HG03025 (cell line): Measurements from ENCODE around the gene ZNF316.
"Not testable (repeated sequence)": the region's sequence is repeated elsewhere in the genome, so short reads cannot be mapped to it uniquely, and the experiment has no call there.

Source experiments
- ATAC-seq: cut with Tn5 transposase; IDR thresholded peaks from one replicate; pipeline ENCODE4 v1.9.1; 2021; ENCODE audit warnings: mild to moderate bottlenecking, moderate library complexity; ENCODE audit not compliant: unreplicated experiment, low FRiP score

ZNF316 gene

DNA sequence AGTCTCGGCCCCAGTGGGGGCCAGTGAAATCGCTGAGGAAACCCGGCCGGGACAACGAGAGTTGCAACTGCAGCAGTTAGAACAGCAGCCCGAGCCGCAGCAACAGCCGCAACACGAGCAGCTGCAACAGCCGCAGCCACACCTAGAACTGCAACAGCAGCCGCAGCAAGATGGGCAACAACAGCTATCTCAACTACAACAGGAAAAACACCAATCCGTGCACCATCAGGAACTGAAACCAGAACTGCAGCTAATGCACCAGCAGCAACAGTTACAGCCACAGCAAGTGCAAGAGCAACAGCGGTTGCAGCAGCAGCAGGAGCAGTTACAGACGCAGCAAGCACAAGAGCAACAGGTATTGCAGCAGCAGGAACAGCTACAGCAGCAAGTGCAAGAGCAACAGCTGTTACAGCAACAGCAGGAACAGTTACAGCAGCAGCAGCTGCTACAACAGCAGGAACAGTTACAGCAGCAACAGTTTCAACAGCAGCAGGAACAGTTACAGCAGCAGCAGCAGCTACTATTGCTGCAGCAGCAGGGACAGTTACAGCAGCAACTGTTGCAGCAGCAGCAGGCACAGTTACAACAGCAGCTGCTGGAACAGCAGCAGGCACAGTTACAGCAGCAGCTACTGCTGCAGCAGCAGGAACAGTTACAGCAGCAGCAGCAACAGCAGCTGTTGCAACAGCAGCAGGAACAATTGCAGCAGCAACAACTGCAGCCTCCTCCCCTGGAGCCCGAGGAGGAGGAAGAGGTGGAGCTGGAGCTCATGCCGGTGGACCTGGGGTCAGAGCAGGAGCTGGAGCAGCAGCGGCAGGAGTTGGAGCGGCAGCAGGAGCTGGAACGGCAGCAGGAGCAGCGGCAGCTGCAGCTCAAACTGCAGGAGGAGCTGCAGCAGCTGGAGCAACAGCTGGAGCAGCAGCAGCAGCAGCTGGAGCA is 15.7 kb upstream of the ZNF316 start:
- ATAC-seq, result no peak

DNA sequence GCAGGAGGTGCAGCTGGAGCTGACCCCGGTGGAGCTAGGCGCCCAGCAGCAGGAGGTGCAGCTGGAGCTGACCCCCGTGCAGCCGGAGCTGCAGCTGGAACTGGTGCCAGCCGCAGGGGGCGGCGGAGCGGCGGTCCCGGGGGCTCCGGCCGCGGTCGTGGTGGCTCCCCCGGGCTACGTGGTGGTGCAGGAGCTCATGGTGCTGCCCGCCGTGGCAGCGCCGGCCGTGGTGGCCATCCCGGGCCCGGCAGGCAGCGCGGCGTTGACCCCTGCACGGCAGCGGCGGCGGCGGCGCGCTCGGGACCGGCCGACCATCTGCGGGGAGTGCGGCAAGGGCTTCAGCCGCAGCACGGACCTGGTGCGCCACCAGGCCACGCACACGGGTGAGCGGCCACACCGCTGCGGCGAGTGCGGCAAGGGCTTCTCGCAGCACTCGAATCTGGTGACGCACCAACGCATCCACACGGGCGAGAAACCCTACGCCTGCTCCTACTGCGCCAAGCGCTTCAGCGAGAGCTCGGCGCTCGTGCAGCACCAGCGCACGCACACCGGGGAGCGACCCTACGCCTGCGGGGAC is 14.9 kb upstream of the ZNF316 start:
- ATAC-seq, result no peak

- no peak for ATAC-seq
Measured at GRCh38 chr7:6623589-6624245, 13.4 kb upstream of the ZNF316 start.

DNA sequence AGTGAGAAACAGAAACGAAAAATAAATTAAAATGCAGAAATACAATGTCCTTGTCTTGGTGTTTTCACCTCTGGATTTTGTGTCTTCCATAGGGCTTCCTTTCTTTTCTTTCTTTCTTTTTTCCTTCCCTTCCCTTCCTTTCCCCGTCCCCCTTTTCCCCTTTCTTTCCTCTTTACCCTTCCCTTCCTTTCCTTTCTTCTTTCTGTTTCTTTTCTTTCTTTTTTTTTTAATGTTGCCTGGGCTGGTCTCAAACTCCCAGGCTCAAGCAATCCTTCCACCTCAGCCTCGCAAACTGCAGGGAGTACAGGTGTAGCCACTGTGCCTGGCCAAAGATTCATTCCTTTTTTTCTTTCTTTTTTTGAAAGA is 12.9 kb upstream of the ZNF316 start:
- ATAC-seq, result no peak

GRCh38 chr7:6628045-6628444 is 9.1 kb upstream of the ZNF316 start:
- ATAC-seq, result no peak

- ATAC-seq, result no peak
Measured at GRCh38 chr7:6630007-6630849, 6.9 kb upstream of the ZNF316 start.

GRCh38 chr7:6631605-6632004 is 5.5 kb upstream of the ZNF316 start:
- no peak for ATAC-seq

GRCh38 chr7:6634021-6634420 is 3.1 kb upstream of the ZNF316 start:
- ATAC-seq, result no peak

GRCh38 chr7:6634971-6635370 is 2.1 kb upstream of the ZNF316 start:
- ATAC-seq, result not testable (repeated sequence)

DNA sequence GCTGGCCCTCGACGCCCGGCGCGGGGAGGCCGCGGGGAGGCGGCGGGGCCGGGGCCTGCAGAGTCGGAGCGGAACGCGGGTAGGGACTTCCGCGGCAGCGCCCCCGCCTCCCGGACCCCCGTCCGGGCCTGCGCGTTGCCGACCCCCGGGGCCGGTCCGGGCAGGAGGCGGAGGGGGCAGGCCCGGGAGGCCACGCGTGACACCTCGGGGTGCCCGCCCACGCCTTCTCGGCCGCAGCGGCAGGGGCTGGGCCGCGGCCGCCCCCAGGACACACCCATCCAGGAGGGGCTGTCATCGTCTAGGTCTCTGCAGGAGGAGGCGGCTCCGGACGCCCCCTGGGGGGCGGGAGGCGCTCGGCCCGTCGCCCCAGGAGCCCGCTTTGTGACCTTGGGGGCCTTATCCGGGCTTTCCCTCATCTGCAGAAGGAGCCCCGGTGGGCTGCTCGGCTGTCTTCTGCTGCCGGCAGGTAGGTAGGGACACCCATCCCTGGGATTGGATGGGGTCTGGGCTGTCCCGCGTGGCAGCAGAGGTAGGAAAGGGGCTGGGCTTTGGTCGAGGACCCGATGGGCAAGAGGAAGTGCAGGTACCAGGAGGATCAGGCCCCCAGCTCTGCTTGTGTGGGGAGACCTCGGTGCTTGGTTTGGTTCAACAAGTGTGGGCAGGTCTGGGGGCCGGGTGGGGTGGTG is 569 bp downstream of the ZNF316 start:
- ATAC-seq, result peak; percentile 76

DNA sequence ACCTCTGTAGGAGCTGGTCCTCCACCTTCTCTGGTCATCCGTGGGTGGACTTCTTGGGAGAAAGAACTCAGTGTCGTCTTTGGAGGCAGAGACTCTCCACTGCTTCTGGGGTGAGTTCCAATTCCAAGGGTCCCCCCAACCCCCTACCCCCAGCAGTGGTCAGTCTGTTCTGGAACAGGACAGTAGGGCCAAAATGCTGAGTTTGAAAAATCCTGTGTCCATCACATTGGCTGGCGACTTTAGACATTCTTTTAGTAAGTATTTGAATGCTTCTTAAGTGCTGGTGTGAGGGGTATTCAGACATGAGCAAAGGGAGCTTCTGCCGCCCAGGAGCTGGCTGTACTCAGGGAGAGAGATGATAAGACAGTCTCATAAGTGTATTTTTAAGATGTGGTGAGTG is 1.9 kb downstream of the ZNF316 start:
- no peak for ATAC-seq

DNA sequence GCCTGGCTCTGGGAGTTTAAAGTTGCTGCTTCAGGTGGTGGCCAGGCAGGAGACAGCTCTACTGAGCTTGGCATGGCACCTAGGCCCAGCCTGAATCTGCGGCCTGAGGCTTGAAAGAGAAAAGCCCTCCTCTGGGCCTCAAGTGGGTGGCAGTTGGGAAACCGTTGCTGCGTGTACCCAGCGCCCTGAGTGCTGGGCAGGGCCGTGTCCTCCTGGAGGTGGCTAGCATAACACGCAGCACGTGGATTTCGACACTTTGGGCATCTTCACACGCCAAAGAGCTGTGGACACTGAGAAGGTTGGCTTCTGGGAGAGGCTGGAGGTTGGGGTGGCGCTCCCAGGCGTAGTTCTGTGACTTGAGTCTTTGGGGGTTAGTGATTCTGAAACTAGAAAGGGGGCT is 2.5 kb downstream of the ZNF316 start:
- no peak for ATAC-seq

DNA sequence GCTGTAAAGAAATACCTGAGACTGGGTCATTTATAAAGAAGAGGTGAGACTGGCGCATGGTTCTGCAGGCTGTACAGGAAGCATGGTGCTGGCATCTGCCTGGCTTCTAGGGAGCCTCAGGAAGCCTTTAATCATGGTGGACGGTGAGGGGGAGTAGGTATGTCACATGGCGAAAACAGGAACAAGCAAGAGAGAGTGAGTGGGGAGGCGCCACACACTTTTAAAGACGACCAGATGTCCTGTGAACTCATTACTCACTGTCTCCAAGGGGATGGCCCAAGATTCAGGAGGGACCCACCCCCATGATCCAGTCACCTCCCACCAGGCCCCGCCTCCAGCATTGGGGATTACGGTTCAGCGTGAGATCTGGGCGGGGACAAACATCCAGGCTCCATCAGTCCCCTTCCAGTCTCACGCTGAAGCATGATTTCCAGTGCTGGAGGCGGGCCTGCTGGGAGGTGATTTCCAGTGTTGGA is 3.2 kb downstream of the ZNF316 start:
- no peak for ATAC-seq

GRCh38 chr7:6641305-6642035 is 4.4 kb downstream of the ZNF316 start:
- no peak for ATAC-seq

DNA sequence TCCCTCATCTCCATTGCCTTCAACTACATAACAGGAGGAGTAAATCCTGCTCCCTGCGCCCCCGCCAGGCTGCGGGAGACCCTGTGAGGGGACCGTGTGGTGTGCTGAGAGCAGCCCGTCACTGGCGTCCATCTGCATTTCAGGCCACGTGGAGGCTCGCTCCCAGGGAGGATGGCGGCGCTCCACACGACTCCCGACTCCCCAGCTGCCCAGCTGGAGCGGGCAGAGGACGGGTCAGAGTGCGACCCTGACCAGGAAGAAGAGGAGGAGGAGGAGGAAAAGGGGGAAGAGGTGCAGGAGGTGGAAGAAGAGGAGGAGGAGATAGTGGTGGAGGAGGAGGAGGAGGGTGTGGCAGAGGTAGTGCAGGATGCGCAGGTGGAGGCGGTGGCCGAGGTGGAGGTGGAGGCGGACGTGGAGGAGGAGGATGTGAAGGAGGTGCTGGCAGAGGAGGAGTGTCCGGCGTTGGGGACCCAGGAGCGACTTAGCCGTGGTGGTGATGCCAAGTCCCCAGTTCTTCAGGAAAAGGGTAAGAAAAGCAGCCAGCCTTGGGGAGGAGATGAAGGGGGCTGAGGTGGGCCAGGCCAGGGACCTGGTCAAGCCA is 5.2 kb downstream of the ZNF316 start:
- ATAC-seq, result no peak

DNA sequence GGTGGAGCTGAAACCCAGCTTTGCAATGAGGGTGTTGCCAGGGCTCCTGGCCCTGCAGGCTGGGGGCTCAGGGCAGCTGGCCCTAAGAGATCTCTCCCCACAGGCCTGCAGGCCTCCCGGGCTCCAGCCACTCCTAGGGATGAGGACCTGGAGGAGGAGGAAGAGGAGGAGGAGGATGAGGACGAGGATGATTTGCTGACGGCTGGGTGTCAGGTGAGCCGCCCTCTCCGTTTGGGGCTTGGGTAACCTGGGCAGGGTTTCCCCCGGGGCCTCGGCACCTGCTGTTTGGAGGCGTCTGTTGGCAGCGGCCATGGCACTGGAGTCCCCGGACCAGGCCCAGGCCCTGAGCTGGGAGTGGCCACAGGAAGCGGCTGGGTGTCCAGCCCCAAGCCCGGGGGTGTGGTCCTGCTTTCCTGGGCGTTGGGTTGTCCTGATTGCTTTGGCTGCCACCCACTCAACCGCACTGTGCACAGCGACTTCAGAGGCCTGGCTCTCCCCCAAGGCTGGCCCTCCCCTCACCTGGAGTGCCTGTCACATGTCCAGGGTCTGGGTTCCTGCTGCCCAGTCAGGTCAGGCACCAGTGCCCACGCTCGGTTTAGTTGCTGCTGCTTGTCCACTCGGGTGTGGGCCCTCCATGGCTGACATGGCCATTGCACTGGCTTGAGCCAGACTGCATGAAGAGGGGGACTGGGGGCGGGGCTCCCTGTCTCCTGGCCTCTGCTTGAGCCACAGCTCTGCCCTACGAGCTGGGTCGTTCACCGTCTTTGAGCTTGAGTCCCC is 5.9 kb downstream of the ZNF316 start:
- ATAC-seq, result no peak

DNA sequence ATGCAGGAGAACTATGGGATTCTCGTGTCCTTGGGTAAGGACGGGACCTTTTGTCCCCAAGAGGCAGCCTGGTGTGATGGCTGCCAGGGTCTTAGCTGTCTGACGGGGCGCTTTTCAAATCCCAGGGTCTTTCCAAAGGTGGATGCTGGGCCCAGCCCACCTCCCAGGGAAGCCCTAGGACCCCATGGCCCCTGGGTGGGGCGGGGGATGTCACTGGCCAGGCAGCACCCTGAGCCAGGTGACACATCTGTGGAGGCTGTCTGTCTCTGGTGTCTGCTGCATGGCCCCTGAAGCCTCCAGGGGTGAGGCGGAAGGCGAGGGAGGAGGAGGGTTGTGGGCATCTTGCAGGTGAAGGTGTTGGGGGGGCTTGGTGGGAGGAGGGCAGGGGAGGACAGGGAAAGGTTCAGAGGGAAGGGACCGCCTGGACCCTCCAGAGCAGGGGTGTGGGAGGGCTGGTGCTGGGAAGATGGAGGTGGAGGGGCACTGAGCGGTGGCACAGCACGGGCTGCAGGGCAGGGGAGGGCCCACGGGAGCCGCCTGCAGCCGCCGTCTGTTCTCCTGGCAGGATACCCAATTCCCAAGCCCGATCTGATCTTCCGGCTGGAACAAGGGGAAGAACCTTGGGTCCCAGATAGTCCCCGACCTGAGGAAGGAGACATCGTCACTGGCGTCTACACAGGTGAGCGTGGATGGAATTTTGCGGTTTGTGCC is 7.0 kb downstream of the ZNF316 start:
- ATAC-seq, result no peak

- ATAC-seq, result no peak
Measured at GRCh38 chr7:6644728-6645127, 7.6 kb downstream of the ZNF316 start.
